HEK293 (cell line): ENCODE results near the gene PCYOX1L.

Source experiments
- CTCF ChIA-PET: fragments of 350-600 bp; formaldehyde crosslinking; extraction: SDS; loops from one replicate; lab custom pipeline; 2021; ENCODE audit warnings: antibody characterized with exemption; lab: Yijun Ruan, JAX
- POLR2A ChIA-PET: fragments of 300-600 bp; formaldehyde crosslinking; extraction: SDS; loops from one replicate; lab custom pipeline; 2020; ENCODE audit warnings: antibody characterized with exemption, inconsistent platforms; lab: Yijun Ruan, JAX
- H3K27ac ChIP-seq: fragments of 200-500 bp; sonication (Bioruptor generic); 2 replicates; pipeline ENCODE4 v1.5.1; 2014; ENCODE audit warnings: low read depth, low read length, control low read depth, inconsistent platforms; ENCODE audit errors: extremely low read depth
- H3K36me3 ChIP-seq, 2 experiments: fragments of 200-500 bp in 1 of 2; sonication (Bioruptor generic) in 1 of 2; 1 replicate in 1 of 2; 2 replicates in 1 of 2; pipeline ENCODE4 v1.5.1; 2014 to 2017; ENCODE audit warnings: inconsistent platforms in 2 of 2, low read length in 2 of 2; ENCODE audit not compliant: control insufficient read depth in 2 of 2, insufficient read depth in 1 of 2
- H3K4me1 ChIP-seq: fragments of 200-500 bp; sonication (Bioruptor generic); 2 replicates; pipeline ENCODE4 v1.5.1; 2014; ENCODE audit warnings: mild to moderate bottlenecking, low read length, inconsistent platforms; ENCODE audit not compliant: control insufficient read depth, insufficient read depth
- H3K4me3 ChIP-seq: 2 replicates; pipeline ENCODE4 v1.5.1; 2011; ENCODE audit warnings: low read depth, mild to moderate bottlenecking, control low read depth, low read length, moderate library complexity
- H3K9me3 ChIP-seq: fragments of 200-500 bp; sonication (Bioruptor generic); 2 replicates; pipeline ENCODE4 v1.5.1; 2014; ENCODE audit warnings: low read depth, low read length, inconsistent platforms; ENCODE audit not compliant: control insufficient read depth, insufficient read depth
- HIC1 ChIP-seq: fragments of 450-650 bp; formaldehyde crosslinking; IDR thresholded peaks from 2 replicates; pipeline ENCODE4 v1.5.1; 2016; ENCODE audit warnings: missing biosample characterization, missing genetic modification characterization
- HOXC10 ChIP-seq: sonication (generic); formaldehyde crosslinking; IDR thresholded peaks from 2 replicates; pipeline ENCODE4 v1.8.1; 2023; ENCODE audit warnings: mild to moderate bottlenecking, missing genetic modification reagents
- KLF9 ChIP-seq: fragments of 450-650 bp; formaldehyde crosslinking; IDR thresholded peaks from 2 replicates; pipeline ENCODE4 v1.5.1; 2016; ENCODE audit warnings: missing biosample characterization, missing genetic modification characterization, low read depth
- MYNN ChIP-seq: fragments of 450-650 bp; formaldehyde crosslinking; IDR thresholded peaks from 2 replicates; pipeline ENCODE4 v1.5.1; 2016; ENCODE audit warnings: missing biosample characterization, missing genetic modification characterization, borderline replicate concordance
- RBAK ChIP-seq: fragments of 450-650 bp; formaldehyde crosslinking; IDR thresholded peaks from 2 replicates; pipeline ENCODE4 v1.5.1; 2016; ENCODE audit warnings: missing biosample characterization, missing genetic modification characterization
- SP3 ChIP-seq: fragments of 450-650 bp; formaldehyde crosslinking; IDR thresholded peaks from 2 replicates; pipeline ENCODE4 v1.5.1; 2016; ENCODE audit warnings: missing biosample characterization, missing genetic modification characterization
- ZBTB48 ChIP-seq: fragments of 450-650 bp; formaldehyde crosslinking; IDR thresholded peaks from 2 replicates; pipeline ENCODE4 v1.5.1; 2016; ENCODE audit warnings: missing biosample characterization, missing genetic modification characterization
- ZFP3 ChIP-seq: fragments of 450-650 bp; formaldehyde crosslinking; IDR thresholded peaks from 2 replicates; pipeline ENCODE4 v1.5.1; 2016; ENCODE audit warnings: low read depth, missing biosample characterization, missing genetic modification characterization
- ZNF10 ChIP-seq: fragments of 450-650 bp; formaldehyde crosslinking; IDR thresholded peaks from 2 replicates; pipeline ENCODE4 v1.5.1; 2017; ENCODE audit warnings: missing biosample characterization, missing genetic modification characterization
- ZNF416 ChIP-seq: fragments of 450-650 bp; formaldehyde crosslinking; IDR thresholded peaks from 2 replicates; pipeline ENCODE4 v1.5.1; 2016; ENCODE audit warnings: missing biosample characterization, missing genetic modification characterization
- ZNF544 ChIP-seq: fragments of 450-650 bp; formaldehyde crosslinking; IDR thresholded peaks from 2 replicates; pipeline ENCODE4 v1.5.0; 2017; ENCODE audit warnings: missing biosample characterization, missing genetic modification characterization
- ZNF548 ChIP-seq: fragments of 450-650 bp; formaldehyde crosslinking; IDR thresholded peaks from 2 replicates; pipeline ENCODE4 v1.5.1; 2016; ENCODE audit warnings: missing biosample characterization, missing genetic modification characterization
- ZNF600 ChIP-seq: fragments of 450-650 bp; formaldehyde crosslinking; IDR thresholded peaks from 2 replicates; pipeline ENCODE4 v1.5.1; 2016; ENCODE audit warnings: missing biosample characterization, missing genetic modification characterization
- ZNF624 ChIP-seq: fragments of 450-650 bp; formaldehyde crosslinking; IDR thresholded peaks from 2 replicates; pipeline ENCODE4 v1.5.1; 2017; ENCODE audit warnings: missing biosample characterization, missing genetic modification characterization
- ZNF692 ChIP-seq: fragments of 450-650 bp; formaldehyde crosslinking; IDR thresholded peaks from 2 replicates; pipeline ENCODE4 v1.5.1; 2016; ENCODE audit warnings: missing biosample characterization, missing genetic modification characterization
- ZNF704 ChIP-seq: fragments of 450-650 bp; formaldehyde crosslinking; IDR thresholded peaks from 2 replicates; pipeline ENCODE4 v1.5.1; 2016; ENCODE audit warnings: missing biosample characterization, missing genetic modification characterization
- ZNF768 ChIP-seq: fragments of 450-650 bp; formaldehyde crosslinking; IDR thresholded peaks from 2 replicates; pipeline ENCODE4 v1.5.1; 2018; ENCODE audit warnings: missing biosample characterization, mild to moderate bottlenecking, missing genetic modification characterization
- TF ChIP-seq, protein P1 (sequence below): fragments of 450-650 bp; formaldehyde crosslinking; IDR thresholded peaks from 2 replicates; pipeline ENCODE4 v1.5.1; 2016; ENCODE audit warnings: missing biosample characterization, missing genetic modification characterization, borderline replicate concordance

The PCYOX1L gene

GRCh38 chr5:149411738-149412519 is 54.1 kb downstream of the PCYOX1L start:
- POLR2A ChIA-PET, result interaction anchor here (0.6 kb wide), 2 partner anchors 63 to 90 kb away, joined by 5 to 6 read pairs; no protein-coding TSS in a partner anchor
- H3K27ac ChIP-seq, result no peak overlapping the region
- CTCF ChIA-PET, result interaction anchor here (0.6 to 4.4 kb wide), 5 partner anchors 10 to 664 kb away, joined by 3 to 17 read pairs (median 4); no protein-coding TSS in a partner anchor
- H3K36me3 ChIP-seq, result no peaks in the 10 kb centered on the region
- H3K9me3 ChIP-seq, result no peaks in the 10 kb centered on the region
- peak; percentile 75 for TF ChIP-seq ZNF768 (tag by site-specific recombination)
- TF ChIP-seq KLF9 (tag by site-specific recombination), result no peak
- no peak for TF ChIP-seq ZNF10 (tag by site-specific recombination)
- TF ChIP-seq RBAK (tag by site-specific recombination), result no peak
- no peak for TF ChIP-seq MYNN (tag by site-specific recombination)
- no peak for TF ChIP-seq ZNF704
- peaks cover 1% of the 10 kb centered on the region; the same call in 1 of the 2 replicates for H3K4me1 ChIP-seq
- H3K4me3 ChIP-seq, result no peak overlapping the region

GRCh38 chr5:149412783-149413476 is 55.1 kb downstream of the PCYOX1L start:
- CTCF ChIA-PET, result interaction anchor here (1.1 to 4.4 kb wide), 7 partner anchors 9 to 46 kb away, joined by 3 to 17 read pairs (median 4); no protein-coding TSS in a partner anchor
- no peaks in the 10 kb centered on the region for H3K9me3 ChIP-seq
- H3K4me1 ChIP-seq, result peaks cover 6% of the 10 kb centered on the region; the same call in 1 of the 2 replicates
- H3K27ac ChIP-seq, result no peak overlapping the region
- no peaks in the 10 kb centered on the region for H3K36me3 ChIP-seq
- H3K4me3 ChIP-seq, result no peak overlapping the region
- TF ChIP-seq ZNF10 (tag by site-specific recombination) (no peak), ZNF600 (tag by site-specific recombination) (no peak), ZNF544 (no peak), ZBTB48 (tag by site-specific recombination) (no peak), HOXC10 (CRISPR knock-in tag) (no peak), SP3 (no peak), HIC1 (tag by site-specific recombination) (no peak), ZNF548 (tag by site-specific recombination) (no peak), ZFP3 (no peak), ZNF624 (tag by site-specific recombination) (no peak), ZNF692 (tag by site-specific recombination) (no peak), ZNF416 (no peak)
- TF ChIP-seq, protein P1, sequence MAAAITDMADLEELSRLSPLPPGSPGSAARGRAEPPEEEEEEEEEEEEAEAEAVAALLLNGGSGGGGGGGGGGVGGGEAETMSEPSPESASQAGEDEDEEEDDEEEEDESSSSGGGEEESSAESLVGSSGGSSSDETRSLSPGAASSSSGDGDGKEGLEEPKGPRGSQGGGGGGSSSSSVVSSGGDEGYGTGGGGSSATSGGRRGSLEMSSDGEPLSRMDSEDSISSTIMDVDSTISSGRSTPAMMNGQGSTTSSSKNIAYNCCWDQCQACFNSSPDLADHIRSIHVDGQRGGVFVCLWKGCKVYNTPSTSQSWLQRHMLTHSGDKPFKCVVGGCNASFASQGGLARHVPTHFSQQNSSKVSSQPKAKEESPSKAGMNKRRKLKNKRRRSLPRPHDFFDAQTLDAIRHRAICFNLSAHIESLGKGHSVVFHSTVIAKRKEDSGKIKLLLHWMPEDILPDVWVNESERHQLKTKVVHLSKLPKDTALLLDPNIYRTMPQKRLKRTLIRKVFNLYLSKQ, result no peak
- POLR2A ChIA-PET, result no interaction called here
